Activated naive CD4-positive, alpha-beta T cell treated with anti-CD3 and anti-CD28 coated beads, Interleukin-2, amount 50 U/mL, for 24 hours (primary cell): ENCODE measurements around the gene PROZ.

Source experiments
- H3K27ac Mint-ChIP-seq: one replicate; pipeline ENCODE4 v1.8.0; 2021; ENCODE audit warnings: mild to moderate bottlenecking, mixed read lengths
- H3K27me3 Mint-ChIP-seq: one replicate; pipeline ENCODE4 v1.8.0; 2021; ENCODE audit warnings: mixed read lengths
- H3K36me3 Mint-ChIP-seq: one replicate; pipeline ENCODE4 v1.8.0; 2021; ENCODE audit warnings: mixed read lengths
- H3K4me1 Mint-ChIP-seq: one replicate; pipeline ENCODE4 v1.8.0; 2021; ENCODE audit warnings: mixed read lengths
- H3K4me3 Mint-ChIP-seq: one replicate; pipeline ENCODE4 v1.8.0; 2021; ENCODE audit warnings: mild to moderate bottlenecking, mixed read lengths
- H3K9me3 Mint-ChIP-seq: one replicate; pipeline ENCODE4 v1.8.0; 2021; ENCODE audit warnings: mixed read lengths

Gene PROZ

GRCh38 chr13:113209759-113210421 is 51.4 kb downstream of the PROZ start:
- H3K9me3 Mint-ChIP-seq, result no peaks in the 10 kb centered on the region
- peak overlapping the region; percentile 89 for H3K4me3 Mint-ChIP-seq
- H3K27ac Mint-ChIP-seq, result peak overlapping the region; percentile 91
- H3K36me3 Mint-ChIP-seq, result peaks cover 21% of the 10 kb centered on the region
- peaks cover 49% of the 10 kb centered on the region for H3K4me1 Mint-ChIP-seq
- H3K27me3 Mint-ChIP-seq, result no peaks in the 10 kb centered on the region

- no peaks in the 10 kb centered on the region for H3K9me3 Mint-ChIP-seq
- peaks cover 40% of the 10 kb centered on the region for H3K4me1 Mint-ChIP-seq
- peaks cover 15% of the 10 kb centered on the region for H3K36me3 Mint-ChIP-seq
- H3K27ac Mint-ChIP-seq, result no peak overlapping the region
- H3K27me3 Mint-ChIP-seq, result no peaks in the 10 kb centered on the region
- peak overlapping the region; percentile 89 for H3K4me3 Mint-ChIP-seq
Measured at GRCh38 chr13:113210833-113211232, 52.4 kb downstream of the PROZ start.

GRCh38 chr13:113211774-113212173 is 53.3 kb downstream of the PROZ start:
- peaks cover 13% of the 10 kb centered on the region for H3K36me3 Mint-ChIP-seq
- H3K27me3 Mint-ChIP-seq, result no peaks in the 10 kb centered on the region

GRCh38 chr13:113216254-113217048 is 58.0 kb downstream of the PROZ start:
- Mint-ChIP-seq H3K36me3 (peaks cover 7% of the 10 kb centered on the region), H3K27ac (no peak overlapping the region), H3K4me3 (no peak overlapping the region), H3K27me3 (no peaks in the 10 kb centered on the region), H3K9me3 (no peaks in the 10 kb centered on the region), H3K4me1 (peaks cover 27% of the 10 kb centered on the region)

More at GRCh38 chr13:113211774-113212173, 53.3 kb downstream of the PROZ start:
- peaks cover 30% of the 10 kb centered on the region for H3K4me1 Mint-ChIP-seq
- H3K27ac Mint-ChIP-seq, result peak overlapping the region; percentile 38
- no peaks in the 10 kb centered on the region for H3K9me3 Mint-ChIP-seq
- H3K4me3 Mint-ChIP-seq, result peak overlapping the region; percentile 89

- Mint-ChIP-seq H3K4me3 (no peak overlapping the region), H3K27me3 (no peaks in the 10 kb centered on the region), H3K4me1 (peaks cover 27% of the 10 kb centered on the region), H3K9me3 (no peaks in the 10 kb centered on the region), H3K27ac (no peak overlapping the region), H3K36me3 (peaks cover 2% of the 10 kb centered on the region)
Measured at GRCh38 chr13:113218586-113218985, 60.1 kb downstream of the PROZ start.

GRCh38 chr13:113219256-113219940 is 61.0 kb downstream of the PROZ start:
- H3K9me3 Mint-ChIP-seq, result no peaks in the 10 kb centered on the region
- no peaks in the 10 kb centered on the region for H3K27me3 Mint-ChIP-seq
- H3K4me3 Mint-ChIP-seq, result no peak overlapping the region
- H3K4me1 Mint-ChIP-seq, result peaks cover 27% of the 10 kb centered on the region
- peaks cover 2% of the 10 kb centered on the region for H3K36me3 Mint-ChIP-seq
- no peak overlapping the region for H3K27ac Mint-ChIP-seq

GRCh38 chr13:113220141-113220598 is 61.7 kb downstream of the PROZ start:
- peaks cover 27% of the 10 kb centered on the region for H3K4me1 Mint-ChIP-seq
- H3K9me3 Mint-ChIP-seq, result no peaks in the 10 kb centered on the region
- no peaks in the 10 kb centered on the region for H3K27me3 Mint-ChIP-seq
- no peak overlapping the region for H3K4me3 Mint-ChIP-seq
- peaks cover 2% of the 10 kb centered on the region for H3K36me3 Mint-ChIP-seq
- H3K27ac Mint-ChIP-seq, result no peak overlapping the region

GRCh38 chr13:113220877-113221276 is 62.4 kb downstream of the PROZ start:
- Mint-ChIP-seq H3K36me3 (peaks cover 2% of the 10 kb centered on the region), H3K9me3 (no peaks in the 10 kb centered on the region), H3K4me1 (peaks cover 27% of the 10 kb centered on the region), H3K4me3 (no peak overlapping the region), H3K27me3 (no peaks in the 10 kb centered on the region), H3K27ac (no peak overlapping the region)
